ENCODE measurements around the gene PER1. TPM values are rescaled to one million over a fixed set of nuclear protein-coding genes. Genes with fewer than 3 reads are reported as not detected.

PER1 gene
- total and polyA plus RNA-seq, 2 of the 8 experiments (the other 6 are each of a cell fraction or from before 2014, with no cell fraction given): 9.6 to 38.0 TPM

DNA sequence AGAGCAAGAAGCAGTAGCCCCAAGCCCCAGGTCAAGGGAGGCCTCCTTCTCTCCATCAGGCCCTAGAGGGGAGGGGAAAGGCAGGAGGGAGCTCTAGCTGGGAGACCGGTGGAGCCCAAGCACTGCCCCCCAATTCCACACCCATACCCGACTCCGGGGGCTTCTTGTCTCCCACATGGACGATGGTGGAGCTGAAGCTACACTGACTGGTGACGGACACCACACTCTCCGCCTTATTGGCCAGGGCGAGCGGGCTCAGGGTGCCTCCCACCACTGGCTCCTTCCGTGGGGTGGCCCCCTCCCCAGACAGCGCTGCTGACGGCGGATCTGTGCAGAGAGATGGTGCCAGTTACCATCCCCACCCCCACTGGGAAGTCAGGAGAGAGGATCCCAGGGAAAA lies 6.4 kb downstream of the PER1 start:
- H2BK5ac ChIP-seq (ENCODE audit: low read depth, low read length): no peak overlapping the region
- no peaks in the 10 kb centered on the region for H3K9me3 ChIP-seq (ENCODE audit: insufficient read depth in 2 of 2, low read depth in 1 of 2, low read length in 1 of 2)
- no peak overlapping the region for H3K18ac ChIP-seq (ENCODE audit: extremely low read depth, low read length)
- peaks cover 2 to 29% of the 10 kb centered on the region in 2 experiments for H4K20me1 ChIP-seq (replicated peaks in 1 of 2; ENCODE audit: control insufficient read depth in 1 of 2, insufficient read depth in 2 of 2, low read length in 2 of 2)
- H2AFZ ChIP-seq (ENCODE audit: low read length): no peak overlapping the region
- no peak overlapping the region for H3K4ac ChIP-seq (replicated peaks; ENCODE audit: insufficient read length, low read depth, low read length)
- no peak overlapping the region; the same call in 1 of the 2 replicates for H4K8ac ChIP-seq (ENCODE audit: extremely low read depth, insufficient read depth, low read length)
- H3K4me2 ChIP-seq (ENCODE audit: insufficient read depth in 1 of 2, low read depth in 2 of 2, low read length in 2 of 2): no peak overlapping the region
- no peak overlapping the region for H4K5ac ChIP-seq (ENCODE audit: insufficient read length, low read depth, low read length)
- TF ChIP-seq KDM4A (IDR thresholded peaks at IDR 0.05; ENCODE audit: low read depth, low read length, severe bottlenecking) (no peak), EZH2 (IDR thresholded peaks at IDR 0.05; ENCODE audit: low read depth, low read length, severe bottlenecking) (no peak), HDAC6 (IDR thresholded peaks at IDR 0.05; ENCODE audit: low read depth, low read length) (no peak)
- TF ChIP-seq, protein P1, sequence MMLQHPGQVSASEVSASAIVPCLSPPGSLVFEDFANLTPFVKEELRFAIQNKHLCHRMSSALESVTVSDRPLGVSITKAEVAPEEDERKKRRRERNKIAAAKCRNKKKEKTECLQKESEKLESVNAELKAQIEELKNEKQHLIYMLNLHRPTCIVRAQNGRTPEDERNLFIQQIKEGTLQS (IDR thresholded peaks at IDR 0.05; ENCODE audit: insufficient read depth, low read depth, low read length): no peak
- peaks cover 0 to 5% of the 10 kb centered on the region in 2 experiments; a peak in 1 of 4 replicates for H3K79me2 ChIP-seq (ENCODE audit: control insufficient read depth in 1 of 2, insufficient read depth in 2 of 2, low read length in 2 of 2)
- no peak overlapping the region for H3K23ac ChIP-seq (ENCODE audit: insufficient read length)
- H2BK15ac ChIP-seq (ENCODE audit: low read length): no peak overlapping the region
- CTCF ChIA-PET (ENCODE audit: partially characterized antibody): interaction anchor here (14.1 kb wide), 1 partner anchor 12 kb away, joined by 133 read pairs; the partner anchor contains the start of gene VAMP2
- H3K27ac ChIP-seq (ENCODE audit: low read depth, low read length): no peak overlapping the region
- no peak overlapping the region for H2BK120ac ChIP-seq (replicated peaks; ENCODE audit: low read depth, low read length)
- POLR2A ChIA-PET (ENCODE audit: partially characterized antibody): interaction anchor here (0.6 to 5.1 kb wide), 5 partner anchors 10 to 77 kb away, joined by 3 to 21 read pairs (median 4); partner anchors contain the start of gene TMEM107
- H3K56ac ChIP-seq (replicated peaks; ENCODE audit: insufficient read length, low read depth, low read length): no peak overlapping the region
- no peaks in the 10 kb centered on the region for H3K23me2 ChIP-seq (ENCODE audit: low read depth, low read length)
- H2BK12ac ChIP-seq (ENCODE audit: low read depth, low read length): no peak overlapping the region
- no peak overlapping the region for H2AK5ac ChIP-seq (ENCODE audit: low read depth, low read length)
- H3K4me1 ChIP-seq (replicated peaks in 1 of 4; ENCODE audit: control insufficient read depth in 3 of 4, insufficient read depth in 4 of 4, low read length in 3 of 4): peaks cover 0 to 3% (median under 1%) of the 10 kb centered on the region in 4 experiments; a peak in 2 of 7 replicates
- DNase-seq (ENCODE audit: low read depth in 1 of 2, low spot score in 2 of 2): no peak
- no peak for FAIRE-seq
- H3K79me1 ChIP-seq (ENCODE audit: low read depth, low read length): peaks cover 5% of the 10 kb centered on the region; the same call in 1 of the 2 replicates
- no peak overlapping the region for H3K14ac ChIP-seq (ENCODE audit: insufficient read length)
- no peak overlapping the region for H4K91ac ChIP-seq (replicated peaks; ENCODE audit: insufficient read length, low read length)
- no peak overlapping the region for H3K4me3 ChIP-seq (ENCODE audit: extremely low read depth in 1 of 4, insufficient read depth in 2 of 4, low read depth in 3 of 4, low read length in 4 of 4)
- no peak overlapping the region for H3K9ac ChIP-seq (replicated peaks in 1 of 4; ENCODE audit: extremely low read depth in 1 of 4, low read depth in 3 of 4, low read length in 3 of 4)
- no peaks in the 10 kb centered on the region for H3K27me3 ChIP-seq (replicated peaks in 1 of 4; ENCODE audit: control insufficient read depth in 3 of 4, extremely low read depth in 1 of 4, insufficient read depth in 3 of 4, low read length in 3 of 4)
- no peak overlapping the region for H2BK20ac ChIP-seq (ENCODE audit: low read length)
- WGBS, 2 experiments (ENCODE audit: extremely low coverage in 1 of 2, insufficient coverage in 1 of 2, insufficient read length in 1 of 2, insufficient replicate concordance in 2 of 2, low coverage in 1 of 2, low lambda C conversion rate in 2 of 2, missing lambda C conversion rate in 1 of 2): 95% methylated on average over 11 of the region's 12 CpGs; no CpG with 5 or more reads in 1 of the 2 experiments
- peaks cover 15 to 57% (median 42%) of the 10 kb centered on the region in 4 experiments for H3K36me3 ChIP-seq (ENCODE audit: control insufficient read depth in 2 of 4, insufficient read depth in 4 of 4, low read length in 3 of 4)

Measured in H1 (cell line).